GM21447 (cell line): ENCODE data around the gene SCN7A.
"Not testable (repeated sequence)": the region's sequence is repeated elsewhere in the genome, so short reads cannot be mapped to it uniquely, and the experiment has no call there.

Experiments
- ATAC-seq: cut with Tn5 transposase; IDR thresholded peaks from one replicate; pipeline ENCODE4 v1.9.1; 2021; ENCODE audit not compliant: unreplicated experiment

Gene SCN7A

GRCh38 chr2:166454006-166454595 lies 39.9 kb downstream of the SCN7A start:
- no peak for ATAC-seq

GRCh38 chr2:166451468-166451867 lies 42.6 kb downstream of the SCN7A start:
- ATAC-seq, result no peak

GRCh38 chr2:166449439-166449838 lies 44.6 kb downstream of the SCN7A start:
- ATAC-seq, result peak; percentile 65

- ATAC-seq, result no peak
These were observed 45.9 kb downstream of the SCN7A start for GRCh38 chr2:166448106-166448505.

- ATAC-seq, result no peak
These were observed 49.7 kb downstream of the SCN7A start for GRCh38 chr2:166444306-166444705.

- no peak for ATAC-seq
These were observed 53.7 kb downstream of the SCN7A start for GRCh38 chr2:166440313-166440712.

GRCh38 chr2:166439078-166439477 lies 55.0 kb downstream of the SCN7A start:
- no peak for ATAC-seq

GRCh38 chr2:166436976-166437375 lies 57.1 kb downstream of the SCN7A start:
- ATAC-seq, result no peak

- ATAC-seq, result no peak
These were observed 57.9 kb downstream of the SCN7A start for GRCh38 chr2:166436189-166436588.

GRCh38 chr2:166434491-166434890 lies 59.6 kb downstream of the SCN7A start:
- ATAC-seq, result no peak

- ATAC-seq, result no peak
These were observed 60.6 kb downstream of the SCN7A start for GRCh38 chr2:166433457-166433856.

- ATAC-seq, result no peak
These were observed 61.7 kb downstream of the SCN7A start for GRCh38 chr2:166432331-166432730.

- ATAC-seq, result no peak
These were observed 69.2 kb downstream of the SCN7A start for GRCh38 chr2:166424841-166425240.

GRCh38 chr2:166419616-166419934 lies 74.5 kb downstream of the SCN7A start:
- ATAC-seq, result no peak

- no peak for ATAC-seq
These were observed 75.0 kb downstream of the SCN7A start for GRCh38 chr2:166418853-166419615.

- no peak for ATAC-seq
These were observed 76.4 kb downstream of the SCN7A start for GRCh38 chr2:166417669-166418068.

GRCh38 chr2:166413255-166413654 lies 80.8 kb downstream of the SCN7A start:
- no peak for ATAC-seq

GRCh38 chr2:166411473-166412230 lies 82.4 kb downstream of the SCN7A start:
- no peak for ATAC-seq

- ATAC-seq, result no peak
These were observed 83.1 kb downstream of the SCN7A start for GRCh38 chr2:166410828-166411472.

GRCh38 chr2:166407746-166408145 lies 86.3 kb downstream of the SCN7A start:
- ATAC-seq, result not testable (repeated sequence)

- no peak for ATAC-seq
These were observed 87.7 kb downstream of the SCN7A start for GRCh38 chr2:166406374-166406773.

- ATAC-seq, result no peak
These were observed 88.5 kb downstream of the SCN7A start for GRCh38 chr2:166405569-166405926.
